CD4-positive, CD25-positive, alpha-beta regulatory T cell (primary cell): Measurements from ENCODE around the gene LRRC4C. TPM values are rescaled to one million over a fixed set of nuclear protein-coding genes. Genes with fewer than 3 reads are reported as not detected.

ENCODE experiments used
- ATAC-seq, 2 donors: fragments of 150-1000 bp; cut with Tn5 transposase; one replicate each; pipeline ENCODE4 v1.10.0; 2021; ENCODE audit warnings: low read depth in 2 of 2, moderate number of reproducible peaks in 2 of 2, moderate library complexity in 1 of 2
- DNase-seq, 3 donors: peaks; one replicate each; pipeline versions ENCODE4 v3.0.0 to v3.0.0-alpha.2; 2012 to 2022; ENCODE audit warnings: mixed read lengths in 1 of 3
- H3K27ac ChIP-seq: one replicate; pipeline ENCODE4 v1.7.0; 2013; ENCODE audit warnings: mild to moderate bottlenecking, low read length; ENCODE audit not compliant: insufficient read depth, poor library complexity, severe bottlenecking
- H3K27me3 ChIP-seq: one replicate; pipeline ENCODE4 v1.7.0; 2013; ENCODE audit warnings: low read length; ENCODE audit not compliant: control insufficient read depth, insufficient read depth
- H3K36me3 ChIP-seq: one replicate; pipeline ENCODE4 v1.7.0; 2013; ENCODE audit warnings: mild to moderate bottlenecking, low read length, moderate library complexity; ENCODE audit not compliant: control insufficient read depth, insufficient read depth
- H3K4me1 ChIP-seq: 2 replicates; pipeline ENCODE4 v1.7.0; 2013; ENCODE audit warnings: mild to moderate bottlenecking, low read length; ENCODE audit not compliant: insufficient read depth, control insufficient read depth, poor library complexity, severe bottlenecking
- H3K4me3 ChIP-seq: one replicate; pipeline ENCODE4 v1.7.0; 2013; ENCODE audit warnings: low read depth, mild to moderate bottlenecking, low read length, moderate library complexity
- H3K9me3 ChIP-seq, 2 experiments: 1 replicate in 1 of 2; 2 replicates in 1 of 2; pipeline ENCODE4 v1.7.0; 2013; ENCODE audit warnings: low read length in 2 of 2, mild to moderate bottlenecking in 1 of 2, moderate library complexity in 1 of 2; ENCODE audit not compliant: control insufficient read depth in 2 of 2
- H3K27ac Mint-ChIP-seq, 3 donors: one replicate each; pipeline ENCODE4 v1.8.0; 2020 to 2022; ENCODE audit warnings: mild to moderate bottlenecking in 3 of 3, mixed read lengths in 3 of 3, moderate library complexity in 2 of 3
- H3K27me3 Mint-ChIP-seq: one replicate; pipeline ENCODE4 v1.8.0; 2022; ENCODE audit warnings: mild to moderate bottlenecking, mixed read lengths
- H3K36me3 Mint-ChIP-seq: one replicate; pipeline ENCODE4 v1.8.0; 2020; ENCODE audit warnings: mixed read lengths
- H3K4me1 Mint-ChIP-seq, 4 donors: one replicate each; pipeline ENCODE4 v1.8.0; 2020 to 2022; ENCODE audit warnings: mixed read lengths in 4 of 4, mild to moderate bottlenecking in 1 of 4
- H3K4me3 Mint-ChIP-seq, 4 donors: one replicate each; pipeline ENCODE4 v1.8.0; 2020 to 2022; ENCODE audit warnings: mild to moderate bottlenecking in 4 of 4, mixed read lengths in 4 of 4, moderate library complexity in 3 of 4
- H3K9me3 Mint-ChIP-seq, 7 donors: one replicate each; pipeline ENCODE4 v1.8.0; 2020 to 2022; ENCODE audit warnings: mixed read lengths in 7 of 7, mild to moderate bottlenecking in 3 of 7, moderate library complexity in 2 of 7
- polyA plus RNA-seq, 4 donors: library from polyadenylated mRNA; unstranded; fragments of 300-500 nt; fragmentation: Illumina TruSeq; gene quantifications; one replicate each; pipeline ENCODE4 v1.2.3, GENCODE V29; 2021
- total RNA-seq: library from RNA; stranded (reverse); gene quantifications from one replicate; pipeline ENCODE4 v1.2.3, GENCODE V29; 2022

The LRRC4C gene
- total and polyA plus RNA-seq, 5 donors from 2014 or later: not detected

- Histone ChIP-seq H3K4me1 (no peaks in the 10 kb centered on the region), H3K9me3 (peaks cover 4 to 5% of the 10 kb centered on the region in 2 experiments), H3K27ac (no peak overlapping the region), H3K27me3 (no peaks in the 10 kb centered on the region), H3K4me3 (no peak overlapping the region), H3K36me3 (no peaks in the 10 kb centered on the region)
- H3K4me1 Mint-ChIP-seq: no peaks in the 10 kb centered on the region
- ATAC-seq (no peak), DNase-seq (no peak)
- H3K4me3 Mint-ChIP-seq: no peak overlapping the region
- peaks cover 1 to 31% (median 7%) of the 10 kb centered on the region in 7 donors for H3K9me3 Mint-ChIP-seq
- H3K27ac Mint-ChIP-seq: no peak overlapping the region
- no peaks in the 10 kb centered on the region for H3K27me3 Mint-ChIP-seq
- H3K36me3 Mint-ChIP-seq: no peaks in the 10 kb centered on the region
Measured at GRCh38 chr11:40099426-40100161, 1359.9 kb downstream of the LRRC4C start.

DNA sequence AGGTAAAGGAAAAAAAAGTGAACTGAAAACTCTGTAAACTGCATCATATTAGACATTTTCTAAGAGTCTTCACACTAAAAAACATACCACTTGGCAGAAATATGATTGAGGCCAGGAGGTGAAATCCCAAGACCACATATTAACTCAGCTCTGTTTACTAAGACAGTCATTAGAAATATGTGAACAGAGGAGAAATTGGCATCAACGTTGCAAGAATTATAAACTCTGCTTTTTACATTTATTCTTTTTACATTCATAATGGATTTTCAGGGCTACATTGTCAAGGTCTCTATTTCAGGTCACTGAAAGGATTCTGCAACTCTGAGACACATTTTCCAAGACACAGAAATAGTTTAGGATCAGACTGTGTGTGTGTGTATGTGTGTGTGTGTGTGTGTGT is 1364.0 kb downstream of the LRRC4C start:
- Histone ChIP-seq H3K27me3 (no peaks in the 10 kb centered on the region), H3K36me3 (no peaks in the 10 kb centered on the region), H3K27ac (no peak overlapping the region), H3K4me3 (no peak overlapping the region), H3K9me3 (peaks cover 0 to 8% of the 10 kb centered on the region in 2 experiments), H3K4me1 (no peaks in the 10 kb centered on the region)
- no peak overlapping the region for H3K4me3 Mint-ChIP-seq
- ATAC-seq (no peak), DNase-seq (no peak)
- peaks cover 0 to 16% (median 6%) of the 10 kb centered on the region in 7 donors for H3K9me3 Mint-ChIP-seq
- H3K36me3 Mint-ChIP-seq: no peaks in the 10 kb centered on the region
- H3K27me3 Mint-ChIP-seq: no peaks in the 10 kb centered on the region
- H3K4me1 Mint-ChIP-seq: no peaks in the 10 kb centered on the region
- no peak overlapping the region for H3K27ac Mint-ChIP-seq

DNA sequence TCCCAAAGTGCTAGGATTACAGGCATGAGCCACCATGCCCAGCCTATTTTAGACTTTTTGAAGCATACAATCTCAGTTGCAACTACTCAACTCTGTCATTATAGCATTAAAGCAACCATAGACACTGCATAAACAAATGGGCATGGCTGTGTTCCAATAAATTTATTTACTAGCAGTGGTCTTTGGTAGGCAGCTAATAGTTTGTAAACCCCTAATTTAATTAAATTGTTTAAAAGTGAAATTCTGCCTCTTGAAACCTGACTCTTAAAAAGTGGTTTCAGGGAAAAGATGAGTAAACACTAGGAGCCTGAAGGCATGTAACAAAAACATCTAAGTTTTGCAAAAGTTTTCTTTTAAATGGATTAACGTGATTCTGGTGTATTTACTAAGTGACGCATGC is 1364.5 kb downstream of the LRRC4C start:
- H3K9me3 ChIP-seq: peaks cover 0 to 6% of the 10 kb centered on the region in 2 experiments
- H3K4me1 ChIP-seq: no peaks in the 10 kb centered on the region
- Mint-ChIP-seq H3K27ac (no peak overlapping the region), H3K36me3 (no peaks in the 10 kb centered on the region), H3K4me1 (no peaks in the 10 kb centered on the region), H3K4me3 (no peak overlapping the region), H3K9me3 (peaks cover 0 to 16% (median 6%) of the 10 kb centered on the region in 7 donors), H3K27me3 (no peaks in the 10 kb centered on the region)
- DNase-seq: no peak
- no peaks in the 10 kb centered on the region for H3K27me3 ChIP-seq
- H3K4me3 ChIP-seq: no peak overlapping the region
- H3K36me3 ChIP-seq: no peaks in the 10 kb centered on the region
- no peak overlapping the region for H3K27ac ChIP-seq
- ATAC-seq: no peak

- Mint-ChIP-seq H3K4me1 (no peaks in the 10 kb centered on the region), H3K9me3 (peaks cover 0 to 37% (median 11%) of the 10 kb centered on the region in 7 donors), H3K4me3 (no peak overlapping the region), H3K27ac (no peak overlapping the region), H3K27me3 (no peaks in the 10 kb centered on the region), H3K36me3 (no peaks in the 10 kb centered on the region)
- H3K27ac ChIP-seq: no peak overlapping the region
- ATAC-seq (no peak), DNase-seq (no peak)
- H3K4me3 ChIP-seq: no peak overlapping the region
- H3K27me3 ChIP-seq: no peaks in the 10 kb centered on the region
- H3K9me3 ChIP-seq: peaks cover 2 to 30% of the 10 kb centered on the region in 2 experiments
- H3K4me1 ChIP-seq: no peaks in the 10 kb centered on the region
- no peaks in the 10 kb centered on the region for H3K36me3 ChIP-seq
Measured at GRCh38 chr11:40080434-40080833, 1379.0 kb downstream of the LRRC4C start.
